ENCODE measurements around the gene BCAN.

Gene BCAN

GRCh38 chr1:156704166-156704711, 62.3 kb downstream of the BCAN start:
- DNase-seq: no peak

- DNase-seq: peak; percentile 27 to 36
These were observed 63.0 kb downstream of the BCAN start for GRCh38 chr1:156704930-156705320.

- no peak for DNase-seq
These were observed 63.5 kb downstream of the BCAN start, which contains the start of gene CRABP2 for GRCh38 chr1:156705321-156705917. CRABP2 (minus strand) TSS chr1:156705583; CDS start chr1:156705446, 137 bp downstream.

GRCh38 chr1:156705918-156706656, 64.2 kb downstream of the BCAN start:
- DNase-seq: peak; percentile 37 to 75

GRCh38 chr1:156706657-156707416, 64.9 kb downstream of the BCAN start:
- DNase-seq: no peak

GRCh38 chr1:156707417-156708217, 65.7 kb downstream of the BCAN start:
- no peak for DNase-seq

- no peak for DNase-seq
These were observed 66.3 kb downstream of the BCAN start for GRCh38 chr1:156708218-156708661.

- no peak for DNase-seq
These were observed 67.1 kb downstream of the BCAN start for GRCh38 chr1:156709031-156709430.

Measured in inflammatory macrophage treated with lipopolysaccharide for 1 hour (primary cell).